H9 (cell line): ENCODE results near the gene RPIA. TPM values are rescaled to one million over a fixed set of nuclear protein-coding genes. Genes with fewer than 3 reads are reported as not detected.

Experiments used
- DNase-seq: peaks from one replicate; pipeline ENCODE4 v3.0.0-alpha.2; 2017
- H2AFZ ChIP-seq: one replicate; pipeline ENCODE4 v1.6.1; 2013; ENCODE audit warnings: mild to moderate bottlenecking, low read length, control low read depth, moderate library complexity
- H2AK5ac ChIP-seq: 2 replicates; pipeline ENCODE4 v1.6.1; 2013; ENCODE audit warnings: low read length, control low read depth, mixed read lengths; ENCODE audit not compliant: insufficient read length
- H2BK120ac ChIP-seq: one replicate; pipeline ENCODE4 v1.6.1; 2013; ENCODE audit warnings: low read depth, mild to moderate bottlenecking, low read length, control low read depth, inconsistent platforms; ENCODE audit not compliant: poor library complexity, severe bottlenecking
- H2BK12ac ChIP-seq: 2 replicates; pipeline ENCODE4 v1.6.1; 2013; ENCODE audit warnings: low read length, control low read depth, mixed read lengths, low read depth; ENCODE audit not compliant: insufficient read length
- H2BK15ac ChIP-seq: 2 replicates; pipeline ENCODE4 v1.6.1; 2013; ENCODE audit warnings: low read depth, low read length, control low read depth
- H2BK20ac ChIP-seq: one replicate; pipeline ENCODE4 v1.6.1; 2013; ENCODE audit warnings: low read depth, mild to moderate bottlenecking, low read length, control low read depth, inconsistent platforms; ENCODE audit not compliant: poor library complexity, severe bottlenecking
- H2BK5ac ChIP-seq: 2 replicates; pipeline ENCODE4 v1.6.1; 2013; ENCODE audit warnings: low read length, control low read depth, mixed read lengths; ENCODE audit not compliant: insufficient read length
- H3K14ac ChIP-seq: 2 replicates; pipeline ENCODE4 v1.6.1; 2013; ENCODE audit warnings: low read length, control low read depth; ENCODE audit not compliant: insufficient read depth
- H3K18ac ChIP-seq: 2 replicates; pipeline ENCODE4 v1.6.1; 2013; ENCODE audit warnings: low read depth, mild to moderate bottlenecking, mixed read lengths, low read length, control low read depth; ENCODE audit not compliant: insufficient read length
- H3K23ac ChIP-seq: 2 replicates; pipeline ENCODE4 v1.6.1; 2013; ENCODE audit warnings: low read length, control low read depth, mixed read lengths, low read depth; ENCODE audit not compliant: insufficient read length
- H3K23me2 ChIP-seq: 2 replicates; pipeline ENCODE4 v1.6.1; 2013; ENCODE audit warnings: low read depth, mild to moderate bottlenecking, mixed read lengths, low read length, control low read depth; ENCODE audit not compliant: insufficient read length, poor library complexity, severe bottlenecking
- H3K27ac ChIP-seq: 2 replicates; pipeline ENCODE4 v1.5.1; 2013; ENCODE audit warnings: low read length, control low read depth, mixed read lengths, low read depth; ENCODE audit not compliant: insufficient read length
- H3K27me3 ChIP-seq: 2 replicates; pipeline ENCODE4 v1.6.1; 2013; ENCODE audit warnings: low read length, control low read depth, inconsistent platforms; ENCODE audit not compliant: insufficient read depth
- H3K4ac ChIP-seq: 2 replicates; pipeline ENCODE4 v1.6.1; 2013; ENCODE audit warnings: low read depth, mild to moderate bottlenecking, control low read depth, inconsistent platforms, low read length, moderate library complexity
- H3K4me1 ChIP-seq: 2 replicates; pipeline ENCODE4 v1.6.1; 2013; ENCODE audit warnings: low read length, control low read depth, inconsistent platforms; ENCODE audit not compliant: insufficient read depth
- H3K4me2 ChIP-seq: 2 replicates; pipeline ENCODE4 v1.6.1; 2013; ENCODE audit warnings: low read length, control low read depth, mixed read lengths; ENCODE audit not compliant: insufficient read length, insufficient read depth
- H3K56ac ChIP-seq: 2 replicates; pipeline ENCODE4 v1.6.1; 2013; ENCODE audit warnings: low read depth, mild to moderate bottlenecking, mixed read lengths, low read length, control low read depth; ENCODE audit not compliant: insufficient read length
- H3K79me1 ChIP-seq: 2 replicates; pipeline ENCODE4 v1.6.1; 2013; ENCODE audit warnings: low read depth, mild to moderate bottlenecking, moderate library complexity, low read length, control low read depth, inconsistent platforms; ENCODE audit not compliant: insufficient read depth, poor library complexity, severe bottlenecking
- H3K79me2 ChIP-seq: 2 replicates; pipeline ENCODE4 v1.6.1; 2013; ENCODE audit warnings: low read length, control low read depth, inconsistent platforms; ENCODE audit not compliant: insufficient read depth
- H3K9ac ChIP-seq: 2 replicates; pipeline ENCODE4 v1.6.1; 2013; ENCODE audit warnings: low read length, control low read depth, mixed read lengths; ENCODE audit not compliant: insufficient read length; ENCODE audit errors: extremely low read depth
- H3K9me3 ChIP-seq: one replicate; pipeline ENCODE4 v1.6.1; 2013; ENCODE audit warnings: low read depth, low read length, inconsistent platforms; ENCODE audit not compliant: control insufficient read depth
- H3T11ph ChIP-seq: one replicate; pipeline ENCODE4 v1.6.1; 2013; ENCODE audit warnings: mild to moderate bottlenecking, low read length, control low read depth, inconsistent platforms
- H4K20me1 ChIP-seq: one replicate; pipeline ENCODE4 v1.6.1; 2013; ENCODE audit not compliant: control insufficient read depth, insufficient read length, insufficient read depth
- H4K5ac ChIP-seq: 2 replicates; pipeline ENCODE4 v1.6.1; 2013; ENCODE audit warnings: low read depth, mild to moderate bottlenecking, mixed read lengths, low read length, control low read depth; ENCODE audit not compliant: insufficient read length
- H4K8ac ChIP-seq: replicated peaks from 2 replicates; pipeline ENCODE4 v1.6.1; 2013; ENCODE audit warnings: low read length, control low read depth, mixed read lengths, low read depth; ENCODE audit not compliant: insufficient read length
- H4K91ac ChIP-seq: 2 replicates; pipeline ENCODE4 v1.6.1; 2013; ENCODE audit warnings: low read depth, mild to moderate bottlenecking, moderate library complexity, mixed read lengths, low read length, control low read depth; ENCODE audit not compliant: insufficient read length
- H3K27ac Mint-ChIP-seq, 3 experiments: 2 replicates in 2 of 3; 3 replicates in 1 of 3; pipeline ENCODE4 v1.8.0; 2020 to 2021; ENCODE audit warnings: mixed read lengths in 3 of 3, mild to moderate bottlenecking in 1 of 3, moderate library complexity in 1 of 3
- H3K27me3 Mint-ChIP-seq: 2 replicates; pipeline ENCODE4 v1.8.0; 2021; ENCODE audit warnings: low read depth, mild to moderate bottlenecking, moderate library complexity, mixed read lengths
- H3K36me3 Mint-ChIP-seq, 3 experiments: 2 replicates in 2 of 3; 3 replicates in 1 of 3; pipeline ENCODE4 v1.8.0; 2020 to 2021; ENCODE audit warnings: low read depth in 3 of 3, mixed read lengths in 3 of 3; ENCODE audit not compliant: insufficient read depth in 1 of 3
- H3K4me1 Mint-ChIP-seq, 2 experiments: 2 replicates each; pipeline ENCODE4 v1.8.0; 2020; ENCODE audit warnings: mixed read lengths in 2 of 2
- H3K4me3 Mint-ChIP-seq, 2 experiments: 2 replicates in 1 of 2; 3 replicates in 1 of 2; pipeline ENCODE4 v1.8.0; 2020 to 2021; ENCODE audit warnings: mild to moderate bottlenecking in 2 of 2, mixed read lengths in 2 of 2, moderate library complexity in 1 of 2
- H3K9me3 Mint-ChIP-seq, 2 experiments: 2 replicates in 1 of 2; 3 replicates in 1 of 2; pipeline ENCODE4 v1.8.0; 2020; ENCODE audit warnings: mild to moderate bottlenecking in 2 of 2, mixed read lengths in 2 of 2, moderate library complexity in 1 of 2
- WGBS: extraction: QIAGEN DNeasy Blood & Tissue Kit; methylation state at CpG from one replicate; pipeline ENCODE4 v1.1.7; 2013; ENCODE audit warnings: missing lambda C conversion rate, low lambda C conversion rate, mixed read lengths; ENCODE audit not compliant: insufficient read length; ENCODE audit errors: extremely low coverage; 5-methylcytosine and 5-hydroxymethylcytosine counted together
- total RNA-seq: library from RNA; stranded (reverse); gene quantifications from 2 replicates; pipeline ENCODE4 v1.2.1, GENCODE V29; 2021
- TF ChIP-seq, protein P1 (sequence below): fragments of 200-600 bp; sonication (generic); conservative IDR thresholded peaks from 3 replicates; pipeline ENCODE4 v1.8.0; 2021; ENCODE audit warnings: antibody characterized with exemption, mild to moderate bottlenecking

RPIA gene
- total RNA-seq, 1 experiment from 2014 or later, result 18.6 TPM

GRCh38 chr2:88684519-88684918, 7.0 kb upstream of the RPIA start:
- H4K91ac ChIP-seq, result no peak overlapping the region
- peaks cover 14% of the 10 kb centered on the region for H3K9me3 ChIP-seq
- H3K27me3 ChIP-seq, result no peaks in the 10 kb centered on the region

More at GRCh38 chr2:88684519-88684918, 7.0 kb upstream of the RPIA start:
- no peak overlapping the region for H3K27ac ChIP-seq
- Mint-ChIP-seq H3K36me3 (peaks cover 35 to 61% (median 55%) of the 10 kb centered on the region in 3 experiments), H3K4me3 (no peak overlapping the region), H3K27me3 (peaks cover 3% of the 10 kb centered on the region; the same call in 1 of the 2 replicates), H3K4me1 (no peaks in the 10 kb centered on the region), H3K9me3 (peaks cover 71 to 80% of the 10 kb centered on the region in 2 experiments), H3K27ac (no peak overlapping the region)
- H2AFZ ChIP-seq, result no peak overlapping the region
- no peaks in the 10 kb centered on the region for H3K4me1 ChIP-seq
- H3K79me2 ChIP-seq, result no peaks in the 10 kb centered on the region
- H2BK5ac ChIP-seq, result no peak overlapping the region
- TF ChIP-seq, protein P1, sequence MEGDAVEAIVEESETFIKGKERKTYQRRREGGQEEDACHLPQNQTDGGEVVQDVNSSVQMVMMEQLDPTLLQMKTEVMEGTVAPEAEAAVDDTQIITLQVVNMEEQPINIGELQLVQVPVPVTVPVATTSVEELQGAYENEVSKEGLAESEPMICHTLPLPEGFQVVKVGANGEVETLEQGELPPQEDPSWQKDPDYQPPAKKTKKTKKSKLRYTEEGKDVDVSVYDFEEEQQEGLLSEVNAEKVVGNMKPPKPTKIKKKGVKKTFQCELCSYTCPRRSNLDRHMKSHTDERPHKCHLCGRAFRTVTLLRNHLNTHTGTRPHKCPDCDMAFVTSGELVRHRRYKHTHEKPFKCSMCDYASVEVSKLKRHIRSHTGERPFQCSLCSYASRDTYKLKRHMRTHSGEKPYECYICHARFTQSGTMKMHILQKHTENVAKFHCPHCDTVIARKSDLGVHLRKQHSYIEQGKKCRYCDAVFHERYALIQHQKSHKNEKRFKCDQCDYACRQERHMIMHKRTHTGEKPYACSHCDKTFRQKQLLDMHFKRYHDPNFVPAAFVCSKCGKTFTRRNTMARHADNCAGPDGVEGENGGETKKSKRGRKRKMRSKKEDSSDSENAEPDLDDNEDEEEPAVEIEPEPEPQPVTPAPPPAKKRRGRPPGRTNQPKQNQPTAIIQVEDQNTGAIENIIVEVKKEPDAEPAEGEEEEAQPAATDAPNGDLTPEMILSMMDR, result no peak
- no peak overlapping the region for H3K4ac ChIP-seq
- no peak overlapping the region for H3K14ac ChIP-seq
- no peak overlapping the region for H3K23ac ChIP-seq
- no peak overlapping the region for H2BK15ac ChIP-seq
- no peak overlapping the region for H2AK5ac ChIP-seq
- no CpG with 5 or more reads among the region's 2 CpGs for WGBS
- no peaks in the 10 kb centered on the region for H3K79me1 ChIP-seq
- H4K5ac ChIP-seq, result no peak overlapping the region
- H3K4me2 ChIP-seq, result no peak overlapping the region
- H3T11ph ChIP-seq, result no peak overlapping the region
- H3K18ac ChIP-seq, result no peak overlapping the region
- no peak for DNase-seq
- no peaks in the 10 kb centered on the region for H3K23me2 ChIP-seq
- no peak overlapping the region for H2BK120ac ChIP-seq
- H4K20me1 ChIP-seq, result no peaks in the 10 kb centered on the region
- no peak overlapping the region for H3K56ac ChIP-seq
- no peak overlapping the region for H2BK20ac ChIP-seq
- no peak overlapping the region for H2BK12ac ChIP-seq
- no peak overlapping the region for H4K8ac ChIP-seq
- H3K9ac ChIP-seq, result no peak overlapping the region
